SH-SY5Y (cell line): ENCODE data around the gene CXorf66.

Experiments used
- GATA2 ChIP-seq: IDR thresholded peaks from 2 replicates; pipeline ENCODE4 v1.6.1; 2011; ENCODE audit warnings: mild to moderate bottlenecking, low read depth, low read length
- GATA3 ChIP-seq: IDR thresholded peaks from 2 replicates; pipeline ENCODE4 v1.6.1; 2011; ENCODE audit warnings: low read depth, mild to moderate bottlenecking, low read length, moderate library complexity

GRCh38 chrX:139972113-139972512 lies 6.8 kb upstream of the CXorf66 start:
- no peak for TF ChIP-seq GATA2
- no peak for TF ChIP-seq GATA3
